ENCODE data around the gene SMAD9. TPM values are rescaled to one million over a fixed set of nuclear protein-coding genes. Genes with fewer than 3 reads are reported as not detected.

SMAD9 gene
- total and polyA plus RNA-seq, 2 of the 4 experiments (the other 2 are of a cell fraction): 3.2 to 4.8 TPM

Other genes with a start within 250 kb of the SMAD9 start
- gene SERTM1, start 246.2 kb downstream of the SMAD9 start, total RNA-seq (2012; rRNA removed): not detected in 2 replicates
- not detected in 2 replicates for gene SERTM1, start 246.2 kb downstream of the SMAD9 start, polyA plus RNA-seq (2012; rRNA removed)
- gene RFXAP, start 101.0 kb downstream of the SMAD9 start, total RNA-seq (2012; rRNA removed): 0.54 and 0.83 TPM in 2 replicates
- 2.2 and 2.7 TPM in 2 replicates for gene RFXAP, start 101.0 kb downstream of the SMAD9 start, polyA plus RNA-seq (2012; rRNA removed)
- gene ALG5, start 79.1 kb upstream of the SMAD9 start, total RNA-seq (2012; rRNA removed): 19.4 and 29.4 TPM in 2 replicates
- gene ALG5, start 79.1 kb upstream of the SMAD9 start, polyA plus RNA-seq (2012; rRNA removed): 20.4 and 21.9 TPM in 2 replicates
- gene EXOSC8, start 80.5 kb upstream of the SMAD9 start, total RNA-seq (2012; rRNA removed): 29.8 and 31.7 TPM in 2 replicates
- gene EXOSC8, start 80.5 kb upstream of the SMAD9 start, polyA plus RNA-seq (2012; rRNA removed): 34.0 and 40.1 TPM in 2 replicates
- 44.4 and 46.6 TPM in 2 replicates for gene SUPT20H, start 139.4 kb upstream of the SMAD9 start, total RNA-seq (2012; rRNA removed)
- gene SUPT20H, start 139.4 kb upstream of the SMAD9 start, polyA plus RNA-seq (2012; rRNA removed): 49.5 and 55.1 TPM in 2 replicates
- not detected in 2 replicates for gene CSNK1A1L, start 185.4 kb upstream of the SMAD9 start, total RNA-seq (2012; rRNA removed)
- not detected in 2 replicates for gene CSNK1A1L, start 185.4 kb upstream of the SMAD9 start, polyA plus RNA-seq (2012; rRNA removed)